Endothelial cell of umbilical vein (primary cell): Measurements from ENCODE around the gene WDR27. TPM values are rescaled to one million over a fixed set of nuclear protein-coding genes. Genes with fewer than 3 reads are reported as not detected.

Experiments
- BruUV-seq: library from RNA; stranded (reverse); fragments of 400-500 nt; replicated peaks from 2 replicates; lab custom pipeline; 2021; lab: Mats Ljungman, UMichigan
- CTCF ChIA-PET: fragments of 300-600, 350-600 bp; sonication (Branson Sonifier 250); formaldehyde crosslinking; loops from one replicate; lab custom pipeline; 2021; ENCODE audit warnings: antibody characterized with exemption, inconsistent platforms; lab: Charles Lee
- POLR2A ChIA-PET: fragments of 300-600, 350-600 bp; sonication (Branson Sonifier 250); formaldehyde crosslinking; loops from one replicate; lab custom pipeline; 2021; ENCODE audit warnings: antibody characterized with exemption, inconsistent platforms; lab: Charles Lee
- DNase-seq: peaks from one replicate; pipeline ENCODE4 v3.0.0-alpha.2; 2011; ENCODE audit warnings: low read depth, low spot score
- FAIRE-seq: peaks from 2 replicates; lab custom pipeline; 2011; peaks lifted over from hg19 to GRCh38; lab: Jason Lieb, UNC
- H2AFZ ChIP-seq: 2 replicates; pipeline ENCODE4 v1.6.0; 2012; ENCODE audit warnings: low read depth, low read length, control low read depth, inconsistent platforms
- H3K27ac ChIP-seq: 2 replicates; pipeline ENCODE4 v1.5.1; 2011; ENCODE audit warnings: low read depth, mild to moderate bottlenecking, control low read depth, low read length, moderate library complexity; ENCODE audit not compliant: insufficient read depth
- H3K27me3 ChIP-seq, 2 experiments: 2 replicates each; pipeline versions ENCODE4 v1.6.0 to v1.6.1; 2011; ENCODE audit warnings: low read length in 2 of 2, mixed read lengths in 1 of 2; ENCODE audit not compliant: control insufficient read depth in 2 of 2, insufficient read depth in 2 of 2
- H3K36me3 ChIP-seq, 2 experiments: 2 replicates in 1 of 2; 3 replicates in 1 of 2; pipeline ENCODE4 v1.5.1; 2011; ENCODE audit warnings: low read length in 2 of 2, mild to moderate bottlenecking in 1 of 2, moderate library complexity in 1 of 2; ENCODE audit not compliant: control insufficient read depth in 2 of 2, insufficient read depth in 2 of 2; ENCODE audit errors: extremely low read depth in 1 of 2
- H3K4me1 ChIP-seq: 3 replicates; pipeline ENCODE4 v1.5.1; 2011; ENCODE audit warnings: mild to moderate bottlenecking, low read length; ENCODE audit not compliant: control insufficient read depth, insufficient read depth; ENCODE audit errors: extremely low read depth
- H3K4me2 ChIP-seq: 2 replicates; pipeline ENCODE4 v1.6.1; 2011; ENCODE audit warnings: low read length, control low read depth, mixed read lengths; ENCODE audit not compliant: insufficient read depth
- H3K4me3 ChIP-seq, 3 experiments: fragments of 200-600 bp in 1 of 3; sonication (generic), shearing (Covaris generic) in 1 of 3; replicated peaks in 1 of 3; 2 replicates each; pipeline ENCODE4 v1.5.1; 2011 to 2016; ENCODE audit warnings: control low read depth in 3 of 3, low read length in 3 of 3, mild to moderate bottlenecking in 2 of 3, inconsistent platforms in 1 of 3, low read depth in 1 of 3, moderate library complexity in 1 of 3; ENCODE audit not compliant: insufficient read depth in 1 of 3
- H3K79me2 ChIP-seq: 2 replicates; pipeline ENCODE4 v1.6.0; 2012; ENCODE audit warnings: low read length, inconsistent platforms; ENCODE audit not compliant: control insufficient read depth, insufficient read depth
- H3K9ac ChIP-seq: replicated peaks from 2 replicates; pipeline ENCODE3; 2011; ENCODE audit warnings: low read length, control low read depth; ENCODE audit not compliant: insufficient read depth; ENCODE audit errors: extremely low read depth
- H3K9me1 ChIP-seq: replicated peaks from 3 replicates; pipeline ENCODE4 v1.6.0; 2011; ENCODE audit warnings: mild to moderate bottlenecking, low read length; ENCODE audit not compliant: control insufficient read depth, insufficient read depth; ENCODE audit errors: extremely low read depth
- H3K9me3 ChIP-seq: replicated peaks from 2 replicates; pipeline ENCODE4 v1.5.1; 2012; ENCODE audit warnings: low read length, inconsistent platforms; ENCODE audit not compliant: control insufficient read depth, insufficient read depth
- H4K20me1 ChIP-seq: replicated peaks from 2 replicates; pipeline ENCODE3; 2011; ENCODE audit warnings: mild to moderate bottlenecking, low read length; ENCODE audit not compliant: control insufficient read depth, insufficient read depth; ENCODE audit errors: extremely low read depth
- CTCF ChIP-seq, 2 donors: IDR thresholded peaks; 1 replicate in 1 of 2; 2 replicates in 1 of 2; pipeline ENCODE4 v1.5.1; 2011; ENCODE audit warnings: low read length in 2 of 2, mild to moderate bottlenecking in 2 of 2, moderate library complexity in 2 of 2, control low read depth in 1 of 2, inconsistent platforms in 1 of 2, low read depth in 1 of 2; ENCODE audit not compliant: insufficient read depth in 1 of 2; ENCODE audit errors: extremely low read depth in 1 of 2
- EZH2 ChIP-seq: IDR thresholded peaks from 2 replicates; pipeline ENCODE4 v1.6.1; 2012; ENCODE audit warnings: borderline replicate concordance, low read depth, mild to moderate bottlenecking, moderate library complexity, low read length, inconsistent platforms; ENCODE audit not compliant: severe bottlenecking
- FOS ChIP-seq: IDR thresholded peaks from 2 replicates; pipeline ENCODE4 v1.6.1; 2011; ENCODE audit warnings: mild to moderate bottlenecking, low read length, moderate library complexity, borderline replicate concordance; ENCODE audit not compliant: insufficient read depth
- GATA2 ChIP-seq: IDR thresholded peaks from 2 replicates; pipeline ENCODE4 v1.7.0; 2011; ENCODE audit warnings: low read depth, mild to moderate bottlenecking, moderate library complexity, mixed read lengths, low read length; ENCODE audit not compliant: insufficient read length, insufficient read depth
- JUN ChIP-seq: IDR thresholded peaks from 2 replicates; pipeline ENCODE4 v1.6.1; 2011; ENCODE audit warnings: borderline replicate concordance, low read depth; ENCODE audit not compliant: insufficient read length, insufficient read depth
- MAX ChIP-seq: IDR thresholded peaks from 2 replicates; pipeline ENCODE4 v1.6.1; 2011; ENCODE audit not compliant: insufficient read depth, insufficient read length
- MYC ChIP-seq: IDR thresholded peaks from one replicate; pipeline ENCODE4 v1.6.1; 2011; ENCODE audit warnings: mild to moderate bottlenecking, low read depth, low read length
- POLR2A ChIP-seq: IDR thresholded peaks from 2 replicates; pipeline ENCODE4 v1.6.1; 2012; ENCODE audit warnings: low read depth, mild to moderate bottlenecking, control low read depth, low read length
- POLR2AphosphoS5 ChIP-seq: IDR thresholded peaks from 2 replicates; pipeline ENCODE4 v1.6.1; 2012; ENCODE audit warnings: low read depth, mild to moderate bottlenecking, control low read depth, low read length, moderate library complexity; ENCODE audit not compliant: insufficient read depth
- dilution Hi-C: fragments of 300-500 bp; cut with MboI; formaldehyde crosslinking; loops from one replicate; pipeline ENCODE4 v1.15.0; 2019; ENCODE audit warnings: low sequenced_read_pairs; ENCODE audit not compliant: extremely low pct_ligation_motif_present
- intact Hi-C: fragments of 100-400 bp; cut with micrococcal nuclease; formaldehyde crosslinking; loops from one replicate; pipeline ENCODE4 v1.10.0; 2022
- polyA plus RNA-seq, 4 experiments: library from polyadenylated mRNA; depleted of rRNA in 3 of 4; stranded (reverse) in 3 of 4; unstranded in 1 of 4; fragments of >200 nt; gene quantifications; 2 replicates each; pipeline versions ENCODE4 v1.2.1 to v1.2.3, GENCODE V29; 2011 to 2012; ENCODE audit warnings: missing spikeins in 1 of 4
- total RNA-seq: library from RNA; stranded (reverse); gene quantifications from 2 replicates; pipeline ENCODE4 v1.2.3, GENCODE V29; 2021

WDR27 gene
- total and polyA plus RNA-seq, 2 donors (not counting 3 experiments of a cell fraction or from before 2014, with no cell fraction given), result 60.1 to 69.7 TPM

- Histone ChIP-seq H3K4me2 (no peak overlapping the region), H3K4me3 (no peak overlapping the region), H4K20me1 (no peaks in the 10 kb centered on the region), H3K27ac (no peak overlapping the region), H2AFZ (no peak overlapping the region), H3K27me3 (no peaks in the 10 kb centered on the region), H3K79me2 (no peaks in the 10 kb centered on the region), H3K9me3 (no peaks in the 10 kb centered on the region), H3K4me1 (no peaks in the 10 kb centered on the region), H3K9ac (no peak overlapping the region), H3K9me1 (no peaks in the 10 kb centered on the region), H3K36me3 (no peaks in the 10 kb centered on the region)
- ChIA-PET CTCF (no interaction called here), POLR2A (no interaction called here)
- intact Hi-C loops (no loop called here), dilution Hi-C loops (no loop called here)
- no TSS peak for BruUV-seq
- no peak for DNase-seq
- no peak for FAIRE-seq
- TF ChIP-seq GATA2 (no peak), MYC (no peak), POLR2AphosphoS5 (no peak), CTCF (IDR thresholded peaks at IDR 0.05; ENCODE audit: extremely low read depth in 1 of 2, insufficient read depth in 1 of 2, low read depth in 1 of 2, low read length in 2 of 2) (no peak), EZH2 (no peak), FOS (no peak), POLR2A (no peak), JUN (no peak), MAX (no peak)
Observed at GRCh38 chr6:169494038-169494437, 207.8 kb downstream of the WDR27 start.
